Measurements from ENCODE around the gene CXCL12.

DNA sequence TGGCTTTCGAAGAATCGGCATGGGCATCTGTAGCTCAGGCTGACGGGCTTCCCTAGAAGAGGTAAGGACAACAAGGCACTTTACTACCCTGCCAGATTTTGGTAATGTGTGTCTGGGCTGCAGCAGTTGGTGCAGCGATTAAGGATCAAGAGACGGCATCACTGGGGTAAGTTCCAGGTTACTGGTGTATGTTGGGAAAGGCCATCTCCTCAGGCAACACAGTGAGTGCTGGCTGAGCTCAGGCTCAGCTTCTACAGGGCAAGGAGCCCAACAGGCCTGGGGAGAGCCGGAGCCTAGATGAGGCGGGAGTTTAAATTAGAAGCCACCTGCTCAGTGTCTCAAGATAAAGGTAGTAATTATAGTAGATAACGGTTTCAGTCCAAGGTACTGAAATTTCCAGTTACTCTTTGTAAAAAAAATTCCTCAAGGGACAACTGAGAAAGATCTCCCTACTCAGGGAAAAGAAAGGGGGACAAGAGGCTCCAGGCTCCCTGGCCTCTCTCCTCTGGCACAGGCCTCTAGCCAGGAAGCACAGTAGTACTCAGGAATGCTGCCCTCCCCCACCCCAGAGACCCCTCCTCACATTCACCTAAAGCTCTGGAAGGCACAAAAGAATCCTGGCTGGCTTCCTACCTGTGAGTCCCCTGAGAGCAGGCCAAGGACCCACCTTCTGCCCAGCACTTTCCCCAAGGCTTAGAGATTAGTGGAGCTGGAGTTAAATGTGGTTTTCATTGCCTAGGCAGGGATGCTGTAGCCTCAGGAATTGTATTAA, 3.9 kb downstream of the CXCL12 start:
- TF ChIP-seq, protein P1, sequence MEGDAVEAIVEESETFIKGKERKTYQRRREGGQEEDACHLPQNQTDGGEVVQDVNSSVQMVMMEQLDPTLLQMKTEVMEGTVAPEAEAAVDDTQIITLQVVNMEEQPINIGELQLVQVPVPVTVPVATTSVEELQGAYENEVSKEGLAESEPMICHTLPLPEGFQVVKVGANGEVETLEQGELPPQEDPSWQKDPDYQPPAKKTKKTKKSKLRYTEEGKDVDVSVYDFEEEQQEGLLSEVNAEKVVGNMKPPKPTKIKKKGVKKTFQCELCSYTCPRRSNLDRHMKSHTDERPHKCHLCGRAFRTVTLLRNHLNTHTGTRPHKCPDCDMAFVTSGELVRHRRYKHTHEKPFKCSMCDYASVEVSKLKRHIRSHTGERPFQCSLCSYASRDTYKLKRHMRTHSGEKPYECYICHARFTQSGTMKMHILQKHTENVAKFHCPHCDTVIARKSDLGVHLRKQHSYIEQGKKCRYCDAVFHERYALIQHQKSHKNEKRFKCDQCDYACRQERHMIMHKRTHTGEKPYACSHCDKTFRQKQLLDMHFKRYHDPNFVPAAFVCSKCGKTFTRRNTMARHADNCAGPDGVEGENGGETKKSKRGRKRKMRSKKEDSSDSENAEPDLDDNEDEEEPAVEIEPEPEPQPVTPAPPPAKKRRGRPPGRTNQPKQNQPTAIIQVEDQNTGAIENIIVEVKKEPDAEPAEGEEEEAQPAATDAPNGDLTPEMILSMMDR (IDR thresholded peaks at IDR 0.05; ENCODE audit: low read depth, low read length) = no peak
- TF ChIP-seq EZH2phosphoT487 (IDR thresholded peaks at IDR 0.05; ENCODE audit: low read depth) = no peak

All from OCI-LY3 (cell line).